ENCODE results near the gene UNC13A.

The UNC13A gene

GRCh38 chr19:17632577-17632976 lies 55.6 kb downstream of the UNC13A start:
- no peaks in the 10 kb centered on the region for H3K4me1 ChIP-seq (ENCODE audit: control insufficient read depth, insufficient read depth, low read length)
- no peaks in the 10 kb centered on the region for H3K9me3 ChIP-seq (ENCODE audit: control insufficient read depth, low read length)
- H3K27me3 ChIP-seq (ENCODE audit: control insufficient read depth, insufficient read depth, low read length), result no peaks in the 10 kb centered on the region
- no peak overlapping the region for H3K9ac ChIP-seq (ENCODE audit: low read length)
- H3K36me3 ChIP-seq (ENCODE audit: control insufficient read depth, insufficient read depth, low read length), result no peaks in the 10 kb centered on the region
- no peak overlapping the region for H3K4me3 ChIP-seq (ENCODE audit: low read length)

- Histone ChIP-seq H3K9me3 (ENCODE audit: control insufficient read depth, low read length) (no peaks in the 10 kb centered on the region), H3K4me3 (ENCODE audit: low read length) (no peak overlapping the region), H3K36me3 (ENCODE audit: control insufficient read depth, insufficient read depth, low read length) (no peaks in the 10 kb centered on the region), H3K4me1 (ENCODE audit: control insufficient read depth, insufficient read depth, low read length) (no peaks in the 10 kb centered on the region), H3K9ac (ENCODE audit: low read length) (no peak overlapping the region), H3K27me3 (ENCODE audit: control insufficient read depth, insufficient read depth, low read length) (no peaks in the 10 kb centered on the region)
These were observed 58.4 kb downstream of the UNC13A start for GRCh38 chr19:17629760-17630159.

- Histone ChIP-seq H3K4me1 (ENCODE audit: control insufficient read depth, insufficient read depth, low read length) (no peaks in the 10 kb centered on the region), H3K4me3 (ENCODE audit: low read length) (no peak overlapping the region), H3K9me3 (ENCODE audit: control insufficient read depth, low read length) (no peaks in the 10 kb centered on the region), H3K36me3 (ENCODE audit: control insufficient read depth, insufficient read depth, low read length) (no peaks in the 10 kb centered on the region), H3K9ac (ENCODE audit: low read length) (no peak overlapping the region), H3K27me3 (ENCODE audit: control insufficient read depth, insufficient read depth, low read length) (no peaks in the 10 kb centered on the region)
These were observed 60.2 kb downstream of the UNC13A start for GRCh38 chr19:17627921-17628320.

GRCh38 chr19:17627161-17627560 lies 61.0 kb downstream of the UNC13A start:
- no peaks in the 10 kb centered on the region for H3K9me3 ChIP-seq (ENCODE audit: control insufficient read depth, low read length)
- H3K4me1 ChIP-seq (ENCODE audit: control insufficient read depth, insufficient read depth, low read length), result no peaks in the 10 kb centered on the region
- no peaks in the 10 kb centered on the region for H3K36me3 ChIP-seq (ENCODE audit: control insufficient read depth, insufficient read depth, low read length)
- no peaks in the 10 kb centered on the region for H3K27me3 ChIP-seq (ENCODE audit: control insufficient read depth, insufficient read depth, low read length)
- H3K4me3 ChIP-seq (ENCODE audit: low read length), result no peak overlapping the region
- no peak overlapping the region for H3K9ac ChIP-seq (ENCODE audit: low read length)

GRCh38 chr19:17626456-17627015 lies 61.6 kb downstream of the UNC13A start:
- Histone ChIP-seq H3K27me3 (ENCODE audit: control insufficient read depth, insufficient read depth, low read length) (no peaks in the 10 kb centered on the region), H3K9ac (ENCODE audit: low read length) (no peak overlapping the region), H3K4me1 (ENCODE audit: control insufficient read depth, insufficient read depth, low read length) (no peaks in the 10 kb centered on the region), H3K9me3 (ENCODE audit: control insufficient read depth, low read length) (no peaks in the 10 kb centered on the region), H3K4me3 (ENCODE audit: low read length) (no peak overlapping the region), H3K36me3 (ENCODE audit: control insufficient read depth, insufficient read depth, low read length) (no peaks in the 10 kb centered on the region)

GRCh38 chr19:17625980-17626379 lies 62.2 kb downstream of the UNC13A start:
- H3K9me3 ChIP-seq (ENCODE audit: control insufficient read depth, low read length), result no peaks in the 10 kb centered on the region
- no peaks in the 10 kb centered on the region for H3K27me3 ChIP-seq (ENCODE audit: control insufficient read depth, insufficient read depth, low read length)
- no peak overlapping the region for H3K4me3 ChIP-seq (ENCODE audit: low read length)
- no peak overlapping the region for H3K9ac ChIP-seq (ENCODE audit: low read length)
- H3K36me3 ChIP-seq (ENCODE audit: control insufficient read depth, insufficient read depth, low read length), result no peaks in the 10 kb centered on the region
- no peaks in the 10 kb centered on the region for H3K4me1 ChIP-seq (ENCODE audit: control insufficient read depth, insufficient read depth, low read length)

- Histone ChIP-seq H3K27me3 (ENCODE audit: control insufficient read depth, insufficient read depth, low read length) (no peaks in the 10 kb centered on the region), H3K4me3 (ENCODE audit: low read length) (no peak overlapping the region), H3K36me3 (ENCODE audit: control insufficient read depth, insufficient read depth, low read length) (no peaks in the 10 kb centered on the region), H3K4me1 (ENCODE audit: control insufficient read depth, insufficient read depth, low read length) (no peaks in the 10 kb centered on the region), H3K9ac (ENCODE audit: low read length) (no peak overlapping the region), H3K9me3 (ENCODE audit: control insufficient read depth, low read length) (no peaks in the 10 kb centered on the region)
These were observed 63.1 kb downstream of the UNC13A start for GRCh38 chr19:17625043-17625442.

- Histone ChIP-seq H3K4me3 (ENCODE audit: low read length) (no peak overlapping the region), H3K27me3 (ENCODE audit: control insufficient read depth, insufficient read depth, low read length) (no peaks in the 10 kb centered on the region), H3K9ac (ENCODE audit: low read length) (no peak overlapping the region), H3K36me3 (ENCODE audit: control insufficient read depth, insufficient read depth, low read length) (no peaks in the 10 kb centered on the region), H3K4me1 (ENCODE audit: control insufficient read depth, insufficient read depth, low read length) (no peaks in the 10 kb centered on the region), H3K9me3 (ENCODE audit: control insufficient read depth, low read length) (no peaks in the 10 kb centered on the region)
These were observed 63.7 kb downstream of the UNC13A start for GRCh38 chr19:17624314-17624991.

- Histone ChIP-seq H3K9me3 (ENCODE audit: control insufficient read depth, low read length) (no peaks in the 10 kb centered on the region), H3K4me3 (ENCODE audit: low read length) (no peak overlapping the region), H3K4me1 (ENCODE audit: control insufficient read depth, insufficient read depth, low read length) (no peaks in the 10 kb centered on the region), H3K27me3 (ENCODE audit: control insufficient read depth, insufficient read depth, low read length) (no peaks in the 10 kb centered on the region), H3K9ac (ENCODE audit: low read length) (no peak overlapping the region), H3K36me3 (ENCODE audit: control insufficient read depth, insufficient read depth, low read length) (no peaks in the 10 kb centered on the region)
These were observed 64.8 kb downstream of the UNC13A start for GRCh38 chr19:17623224-17623935.

GRCh38 chr19:17620696-17621095 lies 67.5 kb downstream of the UNC13A start:
- Histone ChIP-seq H3K4me3 (ENCODE audit: low read length) (no peak overlapping the region), H3K9ac (ENCODE audit: low read length) (no peak overlapping the region), H3K4me1 (ENCODE audit: control insufficient read depth, insufficient read depth, low read length) (no peaks in the 10 kb centered on the region), H3K27me3 (ENCODE audit: control insufficient read depth, insufficient read depth, low read length) (peaks cover 16% of the 10 kb centered on the region), H3K36me3 (ENCODE audit: control insufficient read depth, insufficient read depth, low read length) (no peaks in the 10 kb centered on the region), H3K9me3 (ENCODE audit: control insufficient read depth, low read length) (no peaks in the 10 kb centered on the region)

GRCh38 chr19:17618936-17619335 lies 69.2 kb downstream of the UNC13A start:
- Histone ChIP-seq H3K4me3 (ENCODE audit: low read length) (no peak overlapping the region), H3K4me1 (ENCODE audit: control insufficient read depth, insufficient read depth, low read length) (no peaks in the 10 kb centered on the region), H3K27me3 (ENCODE audit: control insufficient read depth, insufficient read depth, low read length) (peaks cover 17% of the 10 kb centered on the region), H3K9me3 (ENCODE audit: control insufficient read depth, low read length) (no peaks in the 10 kb centered on the region), H3K36me3 (ENCODE audit: control insufficient read depth, insufficient read depth, low read length) (no peaks in the 10 kb centered on the region), H3K9ac (ENCODE audit: low read length) (no peak overlapping the region)

GRCh38 chr19:17618281-17618903 lies 69.8 kb downstream of the UNC13A start:
- H3K36me3 ChIP-seq (ENCODE audit: control insufficient read depth, insufficient read depth, low read length), result no peaks in the 10 kb centered on the region
- H3K9me3 ChIP-seq (ENCODE audit: control insufficient read depth, low read length), result no peaks in the 10 kb centered on the region
- H3K4me3 ChIP-seq (ENCODE audit: low read length), result no peak overlapping the region
- H3K9ac ChIP-seq (ENCODE audit: low read length), result no peak overlapping the region
- peaks cover 17% of the 10 kb centered on the region for H3K27me3 ChIP-seq (ENCODE audit: control insufficient read depth, insufficient read depth, low read length)
- no peaks in the 10 kb centered on the region for H3K4me1 ChIP-seq (ENCODE audit: control insufficient read depth, insufficient read depth, low read length)
